Bone marrow (tissue), 2 donors: ENCODE data around the gene FGF22.
"Not testable (repeated sequence)": the region's sequence is repeated elsewhere in the genome, so short reads cannot be mapped to it uniquely, and the experiment has no call there.

Source experiments
- DNase-seq, 2 donors: peaks; one replicate each; lab custom pipeline; 2025; lab: John Stamatoyannopoulos, UW

Gene FGF22

GRCh38 chr19:621819-622218, 17.9 kb upstream of the FGF22 start:
- DNase-seq, result no peak

GRCh38 chr19:622666-623065, 17.0 kb upstream of the FGF22 start:
- no peak for DNase-seq

- DNase-seq, result no peak
These were observed 16.3 kb upstream of the FGF22 start for GRCh38 chr19:623175-623916.

- no peak for DNase-seq
These were observed 15.7 kb upstream of the FGF22 start for GRCh38 chr19:623974-624373.

- DNase-seq, result no peak
These were observed 15.1 kb upstream of the FGF22 start for GRCh38 chr19:624433-625109.

GRCh38 chr19:625257-625656, 14.4 kb upstream of the FGF22 start:
- DNase-seq, result no peak

GRCh38 chr19:626566-626965, 13.1 kb upstream of the FGF22 start:
- not testable (repeated sequence) for DNase-seq

GRCh38 chr19:628168-628567, 11.5 kb upstream of the FGF22 start:
- no peak for DNase-seq

- DNase-seq, result not testable (repeated sequence)
These were observed 10.2 kb upstream of the FGF22 start for GRCh38 chr19:629515-629914.

- DNase-seq, result no peak
These were observed 9.5 kb upstream of the FGF22 start for GRCh38 chr19:629961-630714.

GRCh38 chr19:632579-633067, 7.1 kb upstream of the FGF22 start:
- DNase-seq, result peak in 1 of 2 donors; percentile 41

GRCh38 chr19:633068-633785, 6.5 kb upstream of the FGF22 start, which contains the start of gene POLRMT:
Gene POLRMT, minus strand, starts transcription at chr19:633537. Its CDS starts 25 bp downstream, at chr19:633512.
- DNase-seq, result peak; percentile 84 to 91

- no peak for DNase-seq
These were observed 5.7 kb upstream of the FGF22 start for GRCh38 chr19:633786-634639.

GRCh38 chr19:634975-635652, 4.6 kb upstream of the FGF22 start:
- DNase-seq, result no peak

GRCh38 chr19:638906-639252, 800 bp upstream of the FGF22 start:
- DNase-seq, result no peak

GRCh38 chr19:640161-640558, 481 bp downstream of the FGF22 start:
- no peak for DNase-seq

GRCh38 chr19:640606-641189, 1.0 kb downstream of the FGF22 start:
- DNase-seq, result no peak

- no peak for DNase-seq
These were observed 2.0 kb downstream of the FGF22 start for GRCh38 chr19:641702-642101.

GRCh38 chr19:642767-643727, 3.4 kb downstream of the FGF22 start:
- no peak for DNase-seq
